Astrocyte (in vitro differentiated cells and primary cell): ENCODE results near the gene SPACA1. TPM values are rescaled to one million over a fixed set of nuclear protein-coding genes. Genes with fewer than 3 reads are reported as not detected.

Experiments used
- DNase-seq: peaks from one replicate; pipeline ENCODE4 v3.0.0-alpha.2; 2010; ENCODE audit warnings: low read depth
- FAIRE-seq: peaks from 2 replicates; lab custom pipeline; 2011; peaks lifted over from hg19 to GRCh38; lab: Jason Lieb, UNC
- H2AFZ ChIP-seq: 2 replicates; pipeline ENCODE4 v1.6.0; 2012; ENCODE audit warnings: low read depth, low read length, inconsistent platforms
- H3K27ac ChIP-seq: 2 replicates; pipeline ENCODE4 v1.5.1; 2011; ENCODE audit warnings: low read depth, low read length, inconsistent platforms
- H3K27me3 ChIP-seq: 2 replicates; pipeline ENCODE4 v1.6.0; 2011; ENCODE audit warnings: low read length, inconsistent platforms; ENCODE audit not compliant: insufficient read depth
- H3K36me3 ChIP-seq: 2 replicates; pipeline ENCODE4 v1.5.1; 2011; ENCODE audit warnings: low read length, inconsistent platforms; ENCODE audit not compliant: insufficient read depth
- H3K4me1 ChIP-seq: 2 replicates; pipeline ENCODE4 v1.5.1; 2011; ENCODE audit warnings: low read length, inconsistent platforms; ENCODE audit not compliant: insufficient read depth
- H3K4me2 ChIP-seq: 2 replicates; pipeline ENCODE4 v1.6.0; 2012; ENCODE audit warnings: low read length, inconsistent platforms
- H3K4me3 ChIP-seq: 2 replicates; pipeline ENCODE4 v1.5.1; 2011; ENCODE audit warnings: low read depth, mild to moderate bottlenecking, low read length, inconsistent platforms; ENCODE audit not compliant: insufficient read depth
- H3K79me2 ChIP-seq: 2 replicates; pipeline ENCODE4 v1.6.0; 2012; ENCODE audit warnings: mild to moderate bottlenecking, low read length, inconsistent platforms; ENCODE audit not compliant: insufficient read depth
- H3K9ac ChIP-seq: 2 replicates; pipeline ENCODE4 v1.6.0; 2012; ENCODE audit warnings: mild to moderate bottlenecking, low read length, inconsistent platforms
- H3K9me3 ChIP-seq: 2 replicates; pipeline ENCODE4 v1.5.1; 2012; ENCODE audit warnings: low read depth, mild to moderate bottlenecking, low read length, inconsistent platforms; ENCODE audit not compliant: insufficient read depth
- H4K20me1 ChIP-seq: 2 replicates; pipeline ENCODE4 v1.6.0; 2012; ENCODE audit warnings: low read length, inconsistent platforms; ENCODE audit not compliant: insufficient read depth
- H3K27ac Mint-ChIP-seq: one replicate; pipeline ENCODE4 v1.8.0; 2021; ENCODE audit warnings: mild to moderate bottlenecking, mixed read lengths; ENCODE audit not compliant: unreplicated experiment
- H3K27me3 Mint-ChIP-seq: one replicate; pipeline ENCODE4 v1.8.0; 2021; ENCODE audit warnings: low read depth, mixed read lengths; ENCODE audit not compliant: unreplicated experiment
- H3K36me3 Mint-ChIP-seq: one replicate; pipeline ENCODE4 v1.8.0; 2021; ENCODE audit warnings: low read depth, mixed read lengths; ENCODE audit not compliant: unreplicated experiment
- H3K4me1 Mint-ChIP-seq: one replicate; pipeline ENCODE4 v1.8.0; 2021; ENCODE audit warnings: low read depth, mixed read lengths; ENCODE audit not compliant: unreplicated experiment
- H3K4me3 Mint-ChIP-seq: one replicate; pipeline ENCODE4 v1.8.0; 2021; ENCODE audit warnings: mild to moderate bottlenecking, moderate library complexity, mixed read lengths; ENCODE audit not compliant: unreplicated experiment
- H3K9me3 Mint-ChIP-seq: one replicate; pipeline ENCODE4 v1.8.0; 2021; ENCODE audit warnings: mild to moderate bottlenecking, mixed read lengths; ENCODE audit not compliant: unreplicated experiment
- CTCF ChIP-seq: IDR thresholded peaks from 2 replicates; pipeline ENCODE4 v1.5.1; 2011; ENCODE audit warnings: low read depth, mild to moderate bottlenecking, inconsistent platforms, low read length, moderate library complexity; ENCODE audit not compliant: insufficient read depth
- EZH2 ChIP-seq: IDR thresholded peaks from 2 replicates; pipeline ENCODE4 v1.6.1; 2012; ENCODE audit warnings: mild to moderate bottlenecking, low read length, inconsistent platforms; ENCODE audit not compliant: insufficient read depth
- total RNA-seq: library from RNA; stranded (reverse); gene quantifications from 2 replicates; pipeline ENCODE4 v1.2.1, GENCODE V29; 2021

Gene SPACA1
- total RNA-seq, 1 donor from 2014 or later: not detected

GRCh38 chr6:88086792-88087191 lies 39.2 kb downstream of the SPACA1 start:
- Mint-ChIP-seq H3K27ac (no peak overlapping the region), H3K27me3 (peaks cover 8% of the 10 kb centered on the region), H3K9me3 (no peaks in the 10 kb centered on the region), H3K4me1 (no peaks in the 10 kb centered on the region), H3K36me3 (no peaks in the 10 kb centered on the region), H3K4me3 (no peak overlapping the region)
- Histone ChIP-seq H3K36me3 (no peaks in the 10 kb centered on the region), H3K27me3 (no peaks in the 10 kb centered on the region), H3K9ac (no peak overlapping the region), H3K4me3 (no peak overlapping the region), H3K79me2 (no peaks in the 10 kb centered on the region), H3K9me3 (no peaks in the 10 kb centered on the region), H2AFZ (no peak overlapping the region), H4K20me1 (no peaks in the 10 kb centered on the region), H3K27ac (no peak overlapping the region), H3K4me1 (no peaks in the 10 kb centered on the region), H3K4me2 (no peak overlapping the region)
- TF ChIP-seq EZH2 (no peak), CTCF (no peak)
- DNase-seq (no peak), FAIRE-seq (no peak)

- no peaks in the 10 kb centered on the region for H4K20me1 ChIP-seq
- DNase-seq: no peak
- no peaks in the 10 kb centered on the region for H3K4me1 ChIP-seq
- TF ChIP-seq EZH2: no peak
- no peak for TF ChIP-seq CTCF
- no peak for FAIRE-seq
- Mint-ChIP-seq H3K36me3 (no peaks in the 10 kb centered on the region), H3K9me3 (no peaks in the 10 kb centered on the region), H3K27me3 (peaks cover 10% of the 10 kb centered on the region), H3K4me1 (no peaks in the 10 kb centered on the region), H3K4me3 (no peak overlapping the region), H3K27ac (no peak overlapping the region)
- no peaks in the 10 kb centered on the region for H3K36me3 ChIP-seq
- no peak overlapping the region for H3K4me3 ChIP-seq
- no peak overlapping the region for H3K9ac ChIP-seq
- H3K27me3 ChIP-seq: no peaks in the 10 kb centered on the region
- H3K79me2 ChIP-seq: no peaks in the 10 kb centered on the region
- no peak overlapping the region for H2AFZ ChIP-seq
- H3K9me3 ChIP-seq: no peaks in the 10 kb centered on the region
- no peak overlapping the region for H3K4me2 ChIP-seq
- no peak overlapping the region for H3K27ac ChIP-seq
Measured at GRCh38 chr6:88089708-88090107, 42.1 kb downstream of the SPACA1 start.

GRCh38 chr6:88105741-88106340 lies 58.2 kb downstream of the SPACA1 start:
- FAIRE-seq (peak; percentile 20), DNase-seq (peak; percentile 12)
- no peaks in the 10 kb centered on the region for H3K4me1 ChIP-seq
- H3K27me3 Mint-ChIP-seq: no peaks in the 10 kb centered on the region
- no peak overlapping the region for H3K4me2 ChIP-seq
- no peaks in the 10 kb centered on the region for H4K20me1 ChIP-seq
- H3K36me3 Mint-ChIP-seq: no peaks in the 10 kb centered on the region
- H3K79me2 ChIP-seq: no peaks in the 10 kb centered on the region
- H3K27ac ChIP-seq: no peak overlapping the region
- H3K4me3 Mint-ChIP-seq: no peak overlapping the region
- H2AFZ ChIP-seq: no peak overlapping the region
- H3K27ac Mint-ChIP-seq: no peak overlapping the region
- no peaks in the 10 kb centered on the region for H3K27me3 ChIP-seq
- TF ChIP-seq EZH2 (no peak), CTCF (no peak)
- no peak overlapping the region for H3K4me3 ChIP-seq
- H3K9ac ChIP-seq: no peak overlapping the region
- H3K9me3 ChIP-seq: no peaks in the 10 kb centered on the region
- no peaks in the 10 kb centered on the region for H3K36me3 ChIP-seq
- H3K4me1 Mint-ChIP-seq: no peaks in the 10 kb centered on the region
- H3K9me3 Mint-ChIP-seq: no peaks in the 10 kb centered on the region
